ENCODE measurements around the gene THAP3. TPM values are rescaled to one million over a fixed set of nuclear protein-coding genes. Genes with fewer than 3 reads are reported as not detected.

THAP3 gene
- total and polyA plus RNA-seq, 2 of the 4 experiments (the other 2 are of a cell fraction), result 14.2 to 14.9 TPM

DNA sequence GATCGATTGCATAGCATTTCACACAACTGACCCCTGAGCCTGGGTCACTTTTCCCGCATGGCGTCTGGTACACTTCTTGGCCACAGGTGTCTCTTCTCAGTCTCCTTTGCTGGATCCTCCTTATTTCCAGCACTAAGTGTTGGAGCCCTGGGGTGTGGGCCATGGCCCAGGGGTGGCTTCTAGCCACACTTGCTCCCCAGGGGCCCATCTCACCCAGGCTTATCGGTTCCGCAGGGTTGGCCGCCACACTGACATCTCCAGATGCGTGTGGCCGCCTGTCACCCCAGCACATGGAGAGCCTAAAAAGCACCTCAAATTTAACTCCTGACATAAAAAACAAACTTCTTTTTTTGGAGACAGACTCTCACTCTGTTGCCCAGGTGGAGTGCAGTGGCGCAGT lies 2.4 kb downstream of the THAP3 start:
- Histone ChIP-seq H3K4me2 (ENCODE audit: low read depth, low read length) (no peak overlapping the region), H3K79me1 (ENCODE audit: low read depth in 1 of 2, low read length in 2 of 2) (peaks cover 27 to 72% of the 10 kb centered on the region in 2 experiments), H3K14ac (replicated peaks; ENCODE audit: low read depth, low read length) (no peak overlapping the region), H3K9me3 (ENCODE audit: control insufficient read depth, insufficient read depth, low read length) (no peaks in the 10 kb centered on the region), H2AK9ac (replicated peaks; ENCODE audit: low read depth, low read length, poor library complexity) (no peak overlapping the region), H3K23ac (ENCODE audit: low read depth, low read length) (peak overlapping the region; percentile 16; the same call in 1 of the 2 replicates), H3K18ac (ENCODE audit: low read depth, low read length) (no peak overlapping the region), H3K27ac (ENCODE audit: insufficient read depth, low read length) (no peak overlapping the region), H3K56ac (ENCODE audit: extremely low read depth, insufficient read depth, low read length) (no peak overlapping the region), H4K5ac (ENCODE audit: low read depth, low read length) (no peak overlapping the region), H2AFZ (replicated peaks; ENCODE audit: low read length, poor library complexity) (no peak overlapping the region), H3K9ac (ENCODE audit: low read depth, low read length) (no peak overlapping the region), H3K4me3 (ENCODE audit: insufficient read depth, low read depth, low read length) (no peak overlapping the region), H2BK20ac (ENCODE audit: low read depth, low read length) (no peak overlapping the region), H2BK5ac (ENCODE audit: low read depth, low read length, poor library complexity, severe bottlenecking) (no peak overlapping the region), H2BK120ac (ENCODE audit: low read depth, low read length) (no peak overlapping the region), H3K9me1 (ENCODE audit: insufficient read depth, low read length) (peaks cover 4% of the 10 kb centered on the region; the same call in 1 of the 2 replicates), H2AK5ac (ENCODE audit: low read depth, low read length) (no peak overlapping the region), H4K91ac (ENCODE audit: insufficient read depth, low read depth, low read length) (no peak overlapping the region), H4K8ac (ENCODE audit: low read depth in 2 of 2, low read length in 2 of 2) (no peak overlapping the region), H3K36me3 (ENCODE audit: control insufficient read depth, insufficient read depth, low read length) (peaks cover 46% of the 10 kb centered on the region), H3K4ac (ENCODE audit: low read depth, low read length) (no peak overlapping the region), H3K27me3 (ENCODE audit: control insufficient read depth, insufficient read depth, low read length) (no peaks in the 10 kb centered on the region), H4K20me1 (ENCODE audit: insufficient read depth, low read length) (peaks cover 39% of the 10 kb centered on the region), H2BK15ac (ENCODE audit: low read depth, low read length) (no peak overlapping the region), H3K4me1 (ENCODE audit: control insufficient read depth, insufficient read depth, low read length) (peaks cover 6% of the 10 kb centered on the region)
- ATAC-seq (ENCODE audit: low read depth), result no peak
- in situ Hi-C loops (cut with MboI; ENCODE audit: low sequenced_read_pairs) (no loop called here), dilution Hi-C loops (cut with HindIII; ENCODE audit: low sequenced_read_pairs, unreplicated experiment) (no loop called here), intact Hi-C loops (cut with micrococcal nuclease) (no loop called here)
- no peak for DNase-seq
- 100% methylated on average over 3 of the region's 9 CpGs; no CpG with 5 or more reads in 1 of the 2 experiments for WGBS, 2 experiments (ENCODE audit: extremely low coverage in 2 of 2, insufficient read length in 1 of 2)
- POLR2A ChIA-PET (ENCODE audit: unreplicated experiment), result no interaction called here
- no TSS peak for BruUV-seq (replicated peaks)
- TF ChIP-seq NFE2L2 (IDR thresholded peaks at IDR 0.05; ENCODE audit: low read depth, low read length), result no peak
- TF ChIP-seq CHD1 (IDR thresholded peaks at IDR 0.05; ENCODE audit: low read depth, low read length), result no peak
- no peak for TF ChIP-seq RAD21 (IDR thresholded peaks at IDR 0.05; ENCODE audit: low read length)
- CTCF ChIA-PET, result no interaction called here
